GM12874 (cell line): Measurements from ENCODE around the gene GMPR2.

ENCODE experiments used
- TF ChIP-seq, protein P1 (sequence below): IDR thresholded peaks from 2 replicates; pipeline ENCODE4 v1.5.1; 2011; ENCODE audit warnings: low read depth, mild to moderate bottlenecking, control low read depth, low read length, moderate library complexity; ENCODE audit not compliant: insufficient read depth

GMPR2 gene

DNA sequence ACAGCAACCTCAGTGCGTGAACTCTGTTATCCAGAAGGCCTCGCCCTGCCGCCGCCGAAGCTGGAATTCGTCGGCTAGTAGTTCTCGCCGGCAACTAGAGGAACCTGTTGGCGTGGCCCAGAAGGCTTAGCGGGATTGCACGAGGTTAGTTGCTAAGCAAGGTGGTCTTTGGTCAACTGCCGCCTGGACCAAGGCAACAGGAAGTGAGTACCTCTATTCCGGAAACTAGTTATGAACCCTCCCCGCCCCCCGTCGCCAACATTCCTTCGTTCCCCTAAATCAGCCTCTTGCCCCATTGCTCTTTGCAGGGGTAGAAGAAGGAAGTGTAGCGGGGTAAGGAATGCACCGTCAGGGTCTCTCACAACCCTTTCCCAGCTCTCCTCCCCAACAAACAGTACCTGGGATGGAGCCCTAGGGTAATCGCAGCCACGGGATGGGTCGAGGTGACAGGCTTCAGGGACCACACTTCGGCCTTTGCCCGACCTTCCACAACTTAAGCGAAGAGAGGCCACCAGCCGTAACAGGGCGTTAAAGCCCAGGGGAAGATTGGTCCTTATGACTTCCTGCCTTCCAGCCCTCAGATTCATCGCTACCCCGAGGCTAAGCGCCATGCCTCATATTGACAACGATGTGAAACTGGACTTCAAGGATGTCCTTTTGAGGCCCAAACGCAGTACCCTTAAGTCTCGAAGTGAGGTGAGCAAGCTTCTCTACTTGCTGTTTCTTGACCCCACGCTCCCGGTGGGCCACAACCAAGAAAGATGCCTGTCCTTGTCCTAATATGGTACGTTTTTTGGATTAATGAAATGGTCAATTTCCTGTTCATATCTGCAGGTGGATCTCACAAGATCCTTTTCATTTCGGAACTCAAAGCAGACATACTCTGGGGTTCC, at the start of gene GMPR2:
Gene GMPR2 (plus strand): TSS at position 285 of the 893 bp plus-strand sequence. CDS start 325 bp downstream, at position 610.
- TF ChIP-seq, protein P1, sequence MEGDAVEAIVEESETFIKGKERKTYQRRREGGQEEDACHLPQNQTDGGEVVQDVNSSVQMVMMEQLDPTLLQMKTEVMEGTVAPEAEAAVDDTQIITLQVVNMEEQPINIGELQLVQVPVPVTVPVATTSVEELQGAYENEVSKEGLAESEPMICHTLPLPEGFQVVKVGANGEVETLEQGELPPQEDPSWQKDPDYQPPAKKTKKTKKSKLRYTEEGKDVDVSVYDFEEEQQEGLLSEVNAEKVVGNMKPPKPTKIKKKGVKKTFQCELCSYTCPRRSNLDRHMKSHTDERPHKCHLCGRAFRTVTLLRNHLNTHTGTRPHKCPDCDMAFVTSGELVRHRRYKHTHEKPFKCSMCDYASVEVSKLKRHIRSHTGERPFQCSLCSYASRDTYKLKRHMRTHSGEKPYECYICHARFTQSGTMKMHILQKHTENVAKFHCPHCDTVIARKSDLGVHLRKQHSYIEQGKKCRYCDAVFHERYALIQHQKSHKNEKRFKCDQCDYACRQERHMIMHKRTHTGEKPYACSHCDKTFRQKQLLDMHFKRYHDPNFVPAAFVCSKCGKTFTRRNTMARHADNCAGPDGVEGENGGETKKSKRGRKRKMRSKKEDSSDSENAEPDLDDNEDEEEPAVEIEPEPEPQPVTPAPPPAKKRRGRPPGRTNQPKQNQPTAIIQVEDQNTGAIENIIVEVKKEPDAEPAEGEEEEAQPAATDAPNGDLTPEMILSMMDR: no peak

DNA sequence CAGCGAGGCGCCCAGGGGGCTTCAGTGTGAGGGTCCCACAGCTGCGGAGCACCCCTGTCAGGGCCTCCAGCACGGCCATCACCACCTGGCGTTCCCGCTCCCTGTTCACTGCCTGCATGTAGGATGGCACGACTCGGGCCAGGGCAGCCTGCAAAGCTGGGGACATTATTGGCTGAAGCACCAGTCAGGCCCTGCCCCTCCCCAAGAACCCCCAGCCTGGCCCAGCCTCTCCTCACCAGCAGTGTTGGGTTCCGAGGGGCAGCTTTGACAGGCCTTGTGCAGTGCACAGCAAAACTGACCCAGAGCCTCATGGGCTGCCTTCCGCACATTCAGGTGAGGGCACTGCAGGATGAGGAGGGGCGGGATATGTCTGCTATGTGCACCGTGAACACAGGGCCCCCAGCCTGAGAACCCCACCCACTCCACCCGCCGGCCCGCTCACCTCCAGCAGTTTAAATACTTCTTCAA, 49.7 kb upstream of the GMPR2 start:
- TF ChIP-seq, protein P1: no peak

GRCh38 chr14:24184104-24184970, 48.4 kb upstream of the GMPR2 start:
- TF ChIP-seq, protein P1: no peak

GRCh38 chr14:24185026-24185425, 47.7 kb upstream of the GMPR2 start:
- TF ChIP-seq, protein P1: no peak

DNA sequence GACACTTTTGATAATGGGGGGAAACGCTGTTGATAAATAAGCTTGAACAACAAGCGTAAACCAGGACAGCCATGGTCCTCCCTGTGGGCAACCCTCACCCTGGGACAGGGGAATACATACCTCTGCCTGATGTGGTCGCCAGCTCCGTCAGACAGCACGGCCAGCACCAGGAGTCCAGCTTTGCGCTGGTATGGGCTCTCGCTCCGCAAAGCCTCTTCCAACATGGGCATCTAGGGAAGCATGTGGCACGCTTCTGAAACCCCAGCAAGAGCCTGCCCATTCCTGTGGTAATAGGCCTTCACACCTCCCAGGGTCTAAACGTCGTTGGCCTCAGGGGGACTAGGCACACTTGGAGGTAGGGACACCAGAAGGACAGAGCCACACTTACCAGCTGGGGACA, 47.0 kb upstream of the GMPR2 start:
- TF ChIP-seq, protein P1: no peak

DNA sequence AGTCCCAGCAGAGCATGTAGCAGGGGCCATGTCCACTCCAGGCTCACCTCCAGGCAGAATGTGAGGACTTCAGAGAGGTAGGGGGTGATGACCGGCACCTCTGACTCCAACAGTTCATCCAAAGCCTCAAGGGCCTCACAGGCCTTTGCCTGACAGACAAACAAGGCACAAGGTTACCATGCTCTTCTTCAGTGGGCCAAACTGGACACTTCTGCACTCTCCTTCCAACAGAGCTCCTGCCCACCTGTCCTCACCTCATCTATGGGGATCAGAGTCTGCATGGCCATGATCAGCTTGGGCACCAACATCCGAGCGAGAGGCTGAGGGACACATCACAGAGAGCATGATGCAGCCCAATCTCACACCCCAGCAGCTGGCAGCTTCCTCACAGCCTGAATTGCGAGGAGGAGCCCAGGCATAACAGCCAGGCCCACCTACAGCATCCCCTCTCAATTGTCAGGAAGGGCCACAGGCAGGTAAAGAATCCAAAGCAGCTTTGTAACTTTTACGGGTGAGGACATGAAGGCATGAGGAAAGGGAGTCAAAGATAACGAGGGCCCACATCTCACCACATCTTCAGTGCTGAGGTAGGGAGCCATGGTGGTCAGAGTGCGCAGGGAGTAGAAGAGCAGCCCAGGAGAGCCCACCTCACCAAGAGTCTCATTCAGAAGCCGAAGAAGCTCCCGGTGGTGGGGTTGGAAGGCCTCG, 45.7 kb upstream of the GMPR2 start:
- TF ChIP-seq, protein P1: no peak
